Ramos (cell line): Measurements from ENCODE around the gene CD33.
"Not testable (repeated sequence)": the region's sequence is repeated elsewhere in the genome, so short reads cannot be mapped to it uniquely, and the experiment has no call there.

Experiments used
- in situ Hi-C: fragments of 300-500 bp; cut with MboI; formaldehyde crosslinking; loops from one replicate; pipeline ENCODE4 v1.14.3; 2022; ENCODE audit warnings: low sequenced_read_pairs; ENCODE audit not compliant: unreplicated experiment

Gene CD33

DNA sequence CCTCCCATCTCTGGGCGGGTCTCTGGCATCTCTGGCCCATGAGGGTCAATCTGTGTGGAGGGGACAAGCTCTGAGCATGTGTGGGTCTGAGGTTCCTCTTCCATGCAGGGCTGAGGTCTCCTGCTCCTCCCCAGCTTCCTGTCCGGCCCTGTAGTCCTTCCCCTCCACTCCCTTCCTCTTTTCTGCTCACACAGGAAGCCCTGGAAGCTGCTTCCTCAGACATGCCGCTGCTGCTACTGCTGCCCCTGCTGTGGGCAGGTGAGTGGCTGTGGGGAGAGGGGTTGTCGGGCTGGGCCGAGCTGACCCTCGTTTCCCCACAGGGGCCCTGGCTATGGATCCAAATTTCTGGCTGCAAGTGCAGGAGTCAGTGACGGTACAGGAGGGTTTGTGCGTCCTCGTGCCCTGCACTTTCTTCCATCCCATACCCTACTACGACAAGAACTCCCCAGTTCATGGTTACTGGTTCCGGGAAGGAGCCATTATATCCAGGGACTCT, at the start of gene CD33:
Gene CD33 (plus strand): TSS at position 183 of the 496 bp plus-strand sequence. CDS start 39 bp downstream, at position 222.
- in situ Hi-C loops = not testable (repeated sequence)

DNA sequence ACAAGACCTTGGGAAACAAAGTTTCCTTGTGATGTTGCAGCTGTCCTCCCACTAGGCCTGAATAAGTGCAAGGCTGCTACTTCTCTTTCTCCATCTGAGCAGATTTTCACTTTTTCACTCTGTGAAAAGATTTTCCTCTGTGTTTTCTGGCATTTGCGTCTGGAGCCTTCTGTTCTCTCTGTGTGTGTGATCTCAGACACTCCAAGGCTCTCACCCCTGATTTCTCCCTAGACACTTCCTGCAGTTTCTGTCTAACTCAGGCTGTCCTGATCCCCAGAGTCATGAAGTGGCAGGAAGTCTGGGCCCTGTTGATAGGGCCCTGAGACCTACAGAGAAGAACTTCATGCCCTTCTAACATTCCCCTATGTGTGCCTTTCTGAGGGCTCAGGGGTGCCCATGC, 45.6 kb upstream of the CD33 start:
- in situ Hi-C loops = no loop called here

DNA sequence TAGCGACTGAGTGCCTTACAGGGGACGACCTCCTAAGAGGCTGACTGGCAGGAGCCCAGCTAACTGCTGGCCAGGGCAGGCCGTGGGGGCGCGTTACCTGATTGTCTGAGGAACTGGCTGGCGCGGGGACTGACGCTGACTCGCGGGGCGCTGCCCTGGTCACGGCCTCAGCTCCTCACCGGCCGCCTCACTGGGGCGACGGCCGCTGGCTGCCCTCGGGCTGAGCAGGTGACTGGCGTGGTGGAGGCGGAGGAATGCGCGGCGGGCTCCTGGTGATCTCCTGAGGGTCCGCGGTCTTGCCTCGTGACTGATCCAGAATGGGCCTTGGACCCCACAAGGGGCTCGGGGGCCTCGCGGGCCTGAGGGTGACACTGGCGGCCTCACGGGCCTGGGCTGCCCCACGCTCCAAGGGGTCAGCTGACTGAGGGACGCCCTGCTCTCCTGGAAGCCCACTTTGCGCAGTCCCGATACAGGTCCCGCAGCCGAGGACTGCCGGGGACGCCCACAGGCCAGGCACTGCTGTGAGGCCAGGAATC, 43.4 kb upstream of the CD33 start:
- in situ Hi-C loops = no loop called here

GRCh38 chr19:51181913-51182419, 42.9 kb upstream of the CD33 start:
- in situ Hi-C loops = no loop called here

- in situ Hi-C loops = no loop called here
Measured at GRCh38 chr19:51183629-51184028, 41.3 kb upstream of the CD33 start.

DNA sequence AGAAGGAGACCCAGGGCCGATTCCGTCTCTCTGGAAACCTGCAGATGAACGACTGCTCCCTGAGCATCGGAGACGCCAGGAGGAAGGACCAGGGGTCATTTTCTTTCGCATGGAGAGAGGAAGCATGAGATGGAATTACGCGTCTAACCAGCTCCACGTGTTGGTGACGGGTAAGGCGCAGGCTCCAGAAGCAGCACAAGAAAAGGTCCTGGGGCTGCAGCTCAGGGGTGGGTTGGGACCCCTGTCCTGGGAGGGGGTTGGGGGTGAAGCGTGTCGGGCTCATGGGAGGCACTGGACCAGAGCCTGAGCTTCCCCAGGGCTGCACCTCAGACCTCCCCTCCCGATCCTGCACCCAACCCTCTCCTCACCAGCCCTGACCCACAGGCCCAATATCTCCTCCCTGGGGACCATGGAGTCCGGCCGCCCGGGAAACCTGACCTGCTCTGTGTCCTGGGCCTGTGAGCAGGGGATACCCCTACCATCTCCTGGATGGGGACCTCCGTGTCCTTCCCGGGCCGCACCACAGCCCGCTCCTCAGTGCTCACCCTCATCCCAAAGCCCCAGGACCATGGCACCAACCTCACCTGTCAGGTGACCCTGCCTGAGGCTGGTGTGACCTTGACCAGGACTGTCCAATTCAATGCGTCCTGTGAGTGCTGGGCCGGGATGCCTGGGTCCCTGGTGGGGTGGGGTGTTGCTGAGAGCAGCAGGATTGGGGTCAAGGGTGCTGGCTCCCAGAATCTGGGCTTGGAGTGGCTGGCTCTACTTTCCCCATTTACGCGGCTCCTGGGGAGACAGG, 39.6 kb upstream of the CD33 start:
- in situ Hi-C loops = no loop called here

DNA sequence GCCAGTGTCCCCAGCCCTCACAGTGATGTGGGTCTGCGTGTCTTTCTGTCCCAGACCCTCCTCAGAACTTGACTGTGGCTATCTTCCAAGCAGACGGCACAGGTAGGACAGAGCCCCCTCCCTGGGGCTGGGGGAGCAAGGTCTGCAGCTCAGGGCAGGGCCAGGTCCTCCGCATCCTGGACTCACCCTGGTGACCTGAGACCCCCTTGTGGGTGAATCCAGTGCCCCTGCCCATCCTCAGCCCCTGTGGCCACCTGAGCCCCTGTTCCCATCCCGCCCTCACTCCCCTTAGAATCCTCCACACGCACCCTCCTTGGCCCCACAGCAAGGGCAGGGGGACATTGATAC, 39.0 kb upstream of the CD33 start:
- in situ Hi-C loops = no loop called here

- in situ Hi-C loops = no loop called here
Measured at GRCh38 chr19:51186323-51186722, 38.6 kb upstream of the CD33 start.

DNA sequence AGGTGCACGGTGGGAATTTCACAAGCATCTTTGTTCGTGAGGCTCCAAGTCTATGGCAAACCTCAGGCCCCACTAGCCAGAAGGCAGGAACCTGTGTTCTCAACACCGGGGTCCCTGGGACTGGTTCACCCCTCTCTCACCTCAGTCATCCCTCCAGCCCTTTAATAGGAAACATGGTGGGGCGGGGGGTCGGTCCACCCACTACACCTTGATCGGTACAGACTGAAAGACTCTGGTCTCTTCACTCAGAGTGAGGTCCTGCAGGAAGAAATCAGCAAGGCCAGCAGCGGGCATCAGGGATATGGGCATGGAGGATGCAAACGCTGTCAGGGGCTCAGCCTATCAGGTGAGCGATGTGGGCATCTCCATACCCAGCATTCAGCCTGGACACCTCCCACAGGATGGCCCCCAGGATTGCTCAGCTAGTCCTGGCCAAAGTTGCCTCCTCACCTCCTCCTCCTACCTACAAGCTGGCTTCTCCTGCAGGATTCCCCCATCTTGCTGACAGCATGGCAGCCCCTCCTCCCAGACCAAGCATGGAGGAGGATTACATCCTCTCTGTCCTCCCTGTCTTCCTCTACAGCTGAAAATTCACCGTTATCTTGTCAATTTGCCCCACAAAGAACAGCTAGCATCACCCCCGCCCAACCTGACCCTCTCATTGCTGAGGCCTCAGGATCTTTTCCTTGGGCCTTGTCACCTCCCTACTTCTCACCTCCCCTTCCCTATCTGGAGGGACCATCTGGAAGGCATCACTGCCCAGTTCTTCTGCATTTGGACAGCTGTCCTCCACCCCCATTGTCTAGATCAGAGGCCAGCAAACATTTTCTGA, 37.3 kb upstream of the CD33 start:
- in situ Hi-C loops = no loop called here

DNA sequence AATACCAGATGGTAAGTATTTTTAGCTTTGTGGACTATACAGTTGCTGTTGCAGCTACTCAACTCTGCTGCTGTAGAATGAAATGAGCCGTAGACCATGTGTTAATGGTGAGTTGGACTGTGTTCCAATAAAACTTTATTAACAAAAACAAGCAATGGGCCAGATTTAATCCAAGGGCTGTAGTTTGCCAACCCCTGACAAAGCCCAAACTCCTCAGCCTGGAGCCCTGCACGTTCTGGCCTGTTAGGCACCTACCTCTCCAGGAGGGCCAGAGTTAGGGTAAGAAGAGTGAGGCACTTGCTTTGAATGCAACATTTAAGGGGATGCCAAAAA, 36.7 kb upstream of the CD33 start:
- in situ Hi-C loops = no loop called here

DNA sequence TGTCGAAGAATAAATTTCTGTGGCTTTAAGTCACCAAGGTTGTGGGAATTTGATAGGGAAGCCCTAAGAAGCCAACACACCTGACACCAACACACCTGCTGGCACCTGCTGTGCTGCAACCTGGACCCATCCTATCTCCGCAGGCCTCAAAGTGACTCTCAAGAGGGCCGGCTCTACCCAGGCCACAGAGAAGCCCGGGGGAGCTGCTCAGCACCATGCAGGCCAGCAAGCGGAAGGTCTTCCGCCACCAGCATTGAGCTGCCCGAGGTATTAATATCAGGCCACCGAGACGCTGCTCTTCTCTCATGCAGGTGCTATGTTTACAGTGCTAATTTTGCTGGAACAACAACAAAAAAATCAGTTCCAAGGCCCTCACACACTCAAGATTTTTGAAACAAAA, 32.2 kb upstream of the CD33 start:
- in situ Hi-C loops = no loop called here

DNA sequence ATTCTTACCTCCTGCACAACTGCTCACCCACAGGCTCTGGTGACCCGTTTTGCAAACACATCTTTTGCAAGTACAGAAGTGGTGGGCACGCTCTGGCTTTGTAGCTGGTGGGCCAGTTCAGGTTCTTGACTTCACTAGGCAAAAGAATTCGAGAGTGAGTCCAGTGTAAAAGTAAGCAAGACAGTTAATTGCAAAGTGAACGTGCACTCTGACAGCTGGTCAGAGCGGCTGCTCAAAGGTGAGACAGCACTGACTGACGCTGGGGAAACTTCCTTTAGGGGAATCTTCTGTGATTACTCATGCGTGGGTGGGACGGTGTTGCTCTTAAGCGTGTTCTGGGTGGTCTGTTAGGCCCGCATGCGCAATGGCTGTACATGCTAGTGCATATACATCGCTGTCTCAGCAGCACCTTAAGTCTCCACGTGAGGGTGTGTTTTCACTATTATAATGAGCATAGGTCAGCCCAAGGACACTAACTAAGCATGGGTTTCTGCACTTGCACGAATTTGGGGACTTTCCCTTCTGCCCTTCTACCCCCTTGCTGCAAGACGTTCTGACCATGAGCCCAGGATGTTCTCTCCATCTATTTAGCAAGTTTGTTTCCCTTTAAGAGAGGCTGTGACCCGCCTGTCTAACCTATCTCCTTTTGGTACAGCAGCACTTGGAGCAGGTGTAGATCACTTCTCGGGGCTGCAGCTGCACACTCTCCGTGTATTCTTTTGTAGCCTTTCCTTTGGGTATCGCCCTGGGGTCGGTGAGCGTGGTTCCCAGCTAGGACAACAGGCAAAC, 30.2 kb upstream of the CD33 start:
- in situ Hi-C loops = no loop called here

- in situ Hi-C loops = no loop called here
Measured at GRCh38 chr19:51195316-51195586, 29.6 kb upstream of the CD33 start.

GRCh38 chr19:51195616-51196015, 29.3 kb upstream of the CD33 start:
- in situ Hi-C loops = no loop called here

- in situ Hi-C loops = no loop called here
Measured at GRCh38 chr19:51196181-51196580, 28.7 kb upstream of the CD33 start.

- in situ Hi-C loops = no loop called here
Measured at GRCh38 chr19:51198641-51199040, 26.2 kb upstream of the CD33 start.

DNA sequence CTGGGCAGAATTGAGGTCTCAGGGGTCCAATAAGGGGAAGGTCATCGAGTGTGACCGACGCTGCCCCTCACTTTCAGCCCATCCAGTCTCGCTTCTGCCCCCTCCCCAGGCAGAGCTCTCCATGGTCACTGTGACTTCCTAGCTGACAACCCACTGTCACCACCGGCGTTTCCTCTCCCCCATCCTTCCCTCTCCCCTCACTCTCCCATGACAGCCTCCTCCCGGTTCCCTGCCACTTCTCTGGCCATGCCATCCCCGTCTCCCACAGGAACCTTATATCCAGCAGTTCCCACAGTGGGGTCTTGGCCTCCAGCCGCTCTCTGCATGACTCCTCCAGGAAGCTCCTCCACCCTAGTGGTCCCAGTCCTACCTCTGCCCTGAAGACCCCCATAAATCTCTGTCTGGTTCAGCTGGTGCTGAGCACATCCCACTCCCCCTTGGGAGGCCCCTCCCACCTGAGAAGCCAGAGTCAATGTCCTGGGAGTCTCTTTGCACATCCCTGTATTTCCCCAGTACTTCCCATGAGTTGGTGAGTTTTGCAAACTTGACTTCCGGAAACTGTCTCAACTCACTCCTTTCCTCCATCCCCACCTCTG, 24.7 kb upstream of the CD33 start:
- in situ Hi-C loops = no loop called here

DNA sequence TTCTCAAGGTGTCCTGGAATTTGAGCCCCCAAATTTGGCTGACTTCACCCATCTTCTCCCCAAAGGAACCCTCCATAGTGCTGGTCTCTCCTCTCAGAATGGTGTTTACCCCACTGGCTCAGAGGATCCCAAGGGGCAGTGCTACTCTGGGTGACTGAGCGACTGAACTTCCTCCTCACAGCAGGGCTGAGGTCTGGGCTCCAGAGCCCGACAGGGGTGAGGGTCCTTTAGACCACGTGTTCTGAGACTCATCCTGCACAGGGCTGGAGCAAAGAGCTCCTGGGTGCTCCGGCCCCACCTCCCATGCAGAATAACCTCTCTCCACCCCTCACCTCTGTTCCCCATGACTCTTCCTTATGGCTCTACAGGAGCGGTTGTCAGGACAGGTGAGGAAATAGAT, 23.2 kb upstream of the CD33 start:
- in situ Hi-C loops = no loop called here

DNA sequence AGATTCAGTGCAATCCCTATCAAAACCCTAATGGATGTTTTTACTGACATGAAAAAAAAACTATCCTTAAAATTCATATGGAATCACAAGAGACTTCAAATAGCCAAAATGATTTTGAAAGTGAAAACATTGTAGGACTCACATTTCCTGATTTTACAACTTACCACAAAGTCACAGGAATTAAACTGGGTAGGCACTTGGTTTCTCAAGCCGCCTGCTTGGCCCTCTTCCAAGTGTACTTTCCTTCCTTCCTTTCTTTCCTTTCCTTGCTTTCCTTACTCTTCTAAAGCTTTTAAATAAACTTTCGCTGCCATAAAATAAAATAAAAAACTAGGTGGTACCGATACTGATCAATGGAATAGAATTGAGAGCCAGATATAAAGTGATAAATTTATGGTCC, 21.0 kb upstream of the CD33 start:
- in situ Hi-C loops = no loop called here

- in situ Hi-C loops = no loop called here
Measured at GRCh38 chr19:51204321-51204720, 20.6 kb upstream of the CD33 start.
